Lung (tissue), 12 donors: ENCODE data around the gene KCNE5. TPM values are rescaled to one million over a fixed set of nuclear protein-coding genes. Genes with fewer than 3 reads are reported as not detected.

Source experiments
- ATAC-seq: fragments of 200-7000 bp; cut with Tn5 transposase; one replicate; pipeline ENCODE4 v1.9.1; 2020; ENCODE audit warnings: moderate number of reproducible peaks; ENCODE audit not compliant: insufficient read depth, low FRiP score
- DNase-seq, 3 donors: peaks; one replicate each; pipeline ENCODE4 v3.0.0-alpha.2; 2013 to 2017
- H3K27ac ChIP-seq, 2 donors: one replicate each; pipeline ENCODE4 v1.5.1; 2013; ENCODE audit warnings: mild to moderate bottlenecking in 2 of 2, moderate library complexity in 2 of 2, control low read depth in 1 of 2, inconsistent platforms in 1 of 2, low read depth in 1 of 2, low read length in 1 of 2
- H3K27me3 ChIP-seq, 3 donors: one replicate each; pipeline ENCODE4 v1.5.1; 2013; ENCODE audit warnings: low read length in 2 of 3; ENCODE audit not compliant: control insufficient read depth in 3 of 3, insufficient read depth in 3 of 3
- H3K36me3 ChIP-seq, 4 donors: one replicate each; pipeline ENCODE4 v1.5.1; 2013; ENCODE audit warnings: low read length in 4 of 4, mild to moderate bottlenecking in 1 of 4, moderate library complexity in 1 of 4; ENCODE audit not compliant: control insufficient read depth in 4 of 4, insufficient read depth in 4 of 4
- H3K4me1 ChIP-seq, 5 donors: one replicate each; pipeline ENCODE4 v1.5.1; 2013; ENCODE audit warnings: low read length in 5 of 5, mild to moderate bottlenecking in 2 of 5, moderate library complexity in 1 of 5; ENCODE audit not compliant: control insufficient read depth in 5 of 5, insufficient read depth in 5 of 5
- H3K4me3 ChIP-seq: one replicate; pipeline ENCODE4 v1.5.1; 2013; ENCODE audit warnings: mild to moderate bottlenecking, control low read depth, moderate library complexity
- H3K9ac ChIP-seq, 2 donors: one replicate each; pipeline ENCODE4 v1.5.1; 2013; ENCODE audit warnings: low read length in 2 of 2, control low read depth in 1 of 2; ENCODE audit not compliant: insufficient read depth in 1 of 2
- H3K9me3 ChIP-seq, 4 donors: one replicate each; pipeline ENCODE4 v1.5.1; 2013; ENCODE audit warnings: low read length in 3 of 4, mild to moderate bottlenecking in 1 of 4, moderate library complexity in 1 of 4; ENCODE audit not compliant: control insufficient read depth in 4 of 4, insufficient read depth in 3 of 4
- WGBS, 2 donors: extraction: QIAGEN DNeasy Blood & Tissue Kit; methylation state at CpG; one replicate each; pipeline ENCODE4 v1.1.7; 2013; 5-methylcytosine and 5-hydroxymethylcytosine counted together
- polyA plus RNA-seq, 2 donors: library from polyadenylated mRNA; stranded (reverse); fragments of 200-250 nt; gene quantifications; one replicate each; pipeline ENCODE4 v1.2.1, GENCODE V29; 2013
- total RNA-seq, 2 donors: library from RNA; depleted of rRNA in 1 of 2; stranded (reverse); fragments of >200 nt in 1 of 2; gene quantifications; one replicate each; pipeline ENCODE4 v1.2.1, GENCODE V29; 2014 to 2021
- TF ChIP-seq, protein P1 (sequence below): IDR thresholded peaks from 2 replicates; pipeline ENCODE4 v1.5.1; 2012; ENCODE audit warnings: mild to moderate bottlenecking; ENCODE audit errors: control extremely low read depth, extremely low read depth
- donor health status: control.
- donor health status: control.
- donor health status: Bipolar disorder and iron deficiency.
- donor health status: healthy.
- donor health status: DM: yes; HTN: yes; CAD: no.

The KCNE5 gene
- total and polyA plus RNA-seq, 4 donors: 0.06 to 0.58 (median 0.40) TPM

DNA sequence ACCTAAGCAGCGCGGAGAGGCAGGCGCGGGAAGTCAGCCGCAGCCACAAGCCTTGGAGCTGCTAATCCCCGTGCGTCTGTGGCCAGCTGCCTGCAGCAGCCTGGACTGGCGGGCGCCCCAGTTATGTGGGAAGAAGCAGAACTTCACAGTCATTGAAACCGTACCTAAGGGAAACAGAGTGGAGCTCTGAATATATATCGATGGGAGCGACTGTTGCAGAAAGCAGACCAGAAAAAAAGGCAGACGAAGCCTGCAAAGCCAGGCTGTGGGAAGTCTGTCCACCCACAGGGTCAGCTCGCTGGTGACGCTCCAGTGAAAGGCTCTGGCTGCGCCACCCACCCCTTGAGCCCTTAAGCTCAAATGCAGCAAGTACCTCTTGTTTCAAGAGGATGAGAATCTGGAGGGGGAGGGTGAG lies 24.7 kb downstream of the KCNE5 start:
- H3K9me3 ChIP-seq: no peaks in the 10 kb centered on the region
- no peak overlapping the region for H3K27ac ChIP-seq
- H3K27me3 ChIP-seq: peaks cover 11 to 28% (median 11%) of the 10 kb centered on the region in 3 donors
- no peaks in the 10 kb centered on the region for H3K36me3 ChIP-seq
- H3K9ac ChIP-seq: no peak overlapping the region
- WGBS, 2 donors: 15 to 26% methylated on average over 15 to 16 of the region's 16 CpGs
- peaks cover 0 to 3% (median 0%) of the 10 kb centered on the region in 5 donors for H3K4me1 ChIP-seq
- ATAC-seq (no peak), DNase-seq (peak; percentile 30 to 38 (median 32))
- no peak overlapping the region for H3K4me3 ChIP-seq
- TF ChIP-seq, protein P1, sequence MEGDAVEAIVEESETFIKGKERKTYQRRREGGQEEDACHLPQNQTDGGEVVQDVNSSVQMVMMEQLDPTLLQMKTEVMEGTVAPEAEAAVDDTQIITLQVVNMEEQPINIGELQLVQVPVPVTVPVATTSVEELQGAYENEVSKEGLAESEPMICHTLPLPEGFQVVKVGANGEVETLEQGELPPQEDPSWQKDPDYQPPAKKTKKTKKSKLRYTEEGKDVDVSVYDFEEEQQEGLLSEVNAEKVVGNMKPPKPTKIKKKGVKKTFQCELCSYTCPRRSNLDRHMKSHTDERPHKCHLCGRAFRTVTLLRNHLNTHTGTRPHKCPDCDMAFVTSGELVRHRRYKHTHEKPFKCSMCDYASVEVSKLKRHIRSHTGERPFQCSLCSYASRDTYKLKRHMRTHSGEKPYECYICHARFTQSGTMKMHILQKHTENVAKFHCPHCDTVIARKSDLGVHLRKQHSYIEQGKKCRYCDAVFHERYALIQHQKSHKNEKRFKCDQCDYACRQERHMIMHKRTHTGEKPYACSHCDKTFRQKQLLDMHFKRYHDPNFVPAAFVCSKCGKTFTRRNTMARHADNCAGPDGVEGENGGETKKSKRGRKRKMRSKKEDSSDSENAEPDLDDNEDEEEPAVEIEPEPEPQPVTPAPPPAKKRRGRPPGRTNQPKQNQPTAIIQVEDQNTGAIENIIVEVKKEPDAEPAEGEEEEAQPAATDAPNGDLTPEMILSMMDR: no peak

GRCh38 chrX:109596015-109596414 lies 29.0 kb downstream of the KCNE5 start:
- Histone ChIP-seq H3K4me3 (no peak overlapping the region), H3K27me3 (peaks cover under 1 to 36% (median 7%) of the 10 kb centered on the region in 3 donors), H3K4me1 (peaks cover 0 to 3% (median 0%) of the 10 kb centered on the region in 5 donors), H3K27ac (no peak overlapping the region), H3K36me3 (no peaks in the 10 kb centered on the region), H3K9ac (no peak overlapping the region), H3K9me3 (no peaks in the 10 kb centered on the region)
- TF ChIP-seq, protein P1: no peak
- ATAC-seq (no peak), DNase-seq (no peak)
- WGBS, 2 donors: 69 to 93% methylated on average over 3 of the region's 3 CpGs

GRCh38 chrX:109590176-109590575 lies 34.8 kb downstream of the KCNE5 start:
- Histone ChIP-seq H3K4me1 (peaks cover 0 to 2% (median 0%) of the 10 kb centered on the region in 5 donors), H3K4me3 (no peak overlapping the region), H3K9me3 (peaks cover 0 to 3% (median 0%) of the 10 kb centered on the region in 4 donors), H3K9ac (no peak overlapping the region), H3K27ac (no peak overlapping the region), H3K27me3 (peaks cover 0 to 28% (median 4%) of the 10 kb centered on the region in 3 donors), H3K36me3 (no peaks in the 10 kb centered on the region)
- ATAC-seq (no peak), DNase-seq (no peak)
- TF ChIP-seq, protein P1: no peak
- WGBS, 2 donors: 71 to 80% methylated on average over 4 of the region's 4 CpGs

- TF ChIP-seq, protein P1: no peak
- Histone ChIP-seq H3K36me3 (no peaks in the 10 kb centered on the region), H3K27ac (no peak overlapping the region), H3K9ac (no peak overlapping the region), H3K4me1 (peaks cover 0 to 2% (median 0%) of the 10 kb centered on the region in 5 donors), H3K4me3 (no peak overlapping the region), H3K9me3 (peaks cover 0 to 3% (median 0%) of the 10 kb centered on the region in 4 donors), H3K27me3 (peaks cover 0 to 24% (median 4%) of the 10 kb centered on the region in 3 donors)
- ATAC-seq (no peak), DNase-seq (no peak)
- WGBS, 2 donors: 84 to 98% methylated on average over 7 of the region's 7 CpGs
Observed at GRCh38 chrX:109585488-109585887, 39.5 kb downstream of the KCNE5 start.
